Neural cell (in vitro differentiated cells): Measurements from ENCODE around the gene BRICD5.

ENCODE experiments used
- CTCF ChIP-seq: fragments of 450-650 bp; IDR thresholded peaks from 2 replicates; pipeline ENCODE4 v1.5.1; 2014; ENCODE audit warnings: antibody characterized with exemption, mild to moderate bottlenecking, moderate library complexity; ENCODE audit not compliant: poor library complexity, severe bottlenecking
- TAF1 ChIP-seq: IDR thresholded peaks from 2 replicates; pipeline ENCODE4 v1.6.1; 2012; ENCODE audit warnings: low read depth

DNA sequence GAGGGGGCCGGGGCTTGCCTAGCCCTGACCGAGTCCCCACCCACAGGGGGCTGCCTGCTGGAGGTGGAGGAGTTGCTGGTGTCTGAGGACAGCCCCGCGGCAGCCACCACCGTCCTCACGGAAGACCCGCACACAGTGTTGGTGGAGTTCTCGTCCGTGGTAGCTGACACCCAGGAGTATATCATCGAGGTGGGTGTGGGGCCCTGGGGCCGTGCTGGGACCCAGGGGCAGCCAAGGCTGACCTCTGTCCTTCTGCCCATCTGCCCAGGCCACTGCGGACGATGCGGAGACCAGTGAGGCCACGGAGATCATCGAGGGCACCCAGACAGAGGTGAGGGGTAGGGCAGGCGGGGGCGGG is 24.1 kb upstream of the BRICD5 start:
- TF ChIP-seq TAF1 (no peak), CTCF (no peak)
